Common myeloid progenitor, CD34-positive (primary cell): Measurements from ENCODE around the gene FOSB.

Experiments used
- CTCF ChIA-PET: fragments of 350-600 bp; sonication (Branson Sonifier 250); formaldehyde crosslinking; loops from one replicate; lab custom pipeline; 2021; ENCODE audit warnings: antibody characterized with exemption; lab: Charles Lee
- POLR2A ChIA-PET: fragments of 350-600 bp; sonication (Branson Sonifier 250); formaldehyde crosslinking; loops from one replicate; lab custom pipeline; 2021; ENCODE audit warnings: antibody characterized with exemption; lab: Charles Lee
- DNase-seq, 3 donors: peaks; one replicate each; pipeline versions ENCODE4 v3.0.0 to v3.0.0-alpha.2; 2013
- H3K27ac ChIP-seq, 2 experiments: 1 replicate in 1 of 2; 2 replicates in 1 of 2; pipeline ENCODE4 v1.7.0; 2013; ENCODE audit warnings: inconsistent platforms in 2 of 2, low read length in 2 of 2, mild to moderate bottlenecking in 2 of 2, low read depth in 1 of 2, moderate library complexity in 1 of 2; ENCODE audit not compliant: severe bottlenecking in 2 of 2, insufficient read depth in 1 of 2, poor library complexity in 1 of 2
- H3K27me3 ChIP-seq, 5 experiments: replicated peaks in 2 of 5; 1 replicate in 3 of 5; 2 replicates in 2 of 5; pipeline versions ENCODE4 v1.6.1 to v1.7.0; 2013; ENCODE audit warnings: low read length in 4 of 5, mild to moderate bottlenecking in 2 of 5, moderate library complexity in 2 of 5, inconsistent platforms in 1 of 5; ENCODE audit not compliant: insufficient read depth in 5 of 5, control insufficient read depth in 4 of 5
- H3K36me3 ChIP-seq, 4 experiments: 1 replicate in 2 of 4; 2 replicates in 2 of 4; pipeline versions ENCODE4 v1.6.1 to v1.7.0; 2013; ENCODE audit warnings: low read length in 3 of 4, control low read depth in 1 of 4, mild to moderate bottlenecking in 1 of 4; ENCODE audit not compliant: control insufficient read depth in 4 of 4, insufficient read depth in 4 of 4
- H3K4me1 ChIP-seq, 4 experiments: 1 replicate in 3 of 4; 2 replicates in 1 of 4; pipeline versions ENCODE4 v1.6.1 to v1.7.1; 2013; ENCODE audit warnings: low read length in 3 of 4, mild to moderate bottlenecking in 3 of 4, control low read depth in 1 of 4, inconsistent platforms in 1 of 4, moderate library complexity in 1 of 4; ENCODE audit not compliant: control insufficient read depth in 4 of 4, insufficient read depth in 4 of 4; ENCODE audit errors: control extremely low read depth in 1 of 4
- H3K4me3 ChIP-seq, 7 experiments: 1 replicate in 4 of 7; 2 replicates in 3 of 7; pipeline versions ENCODE4 v1.5.1 to v1.7.0; 2013; ENCODE audit warnings: mild to moderate bottlenecking in 7 of 7, low read length in 6 of 7, moderate library complexity in 6 of 7, inconsistent platforms in 2 of 7, low read depth in 2 of 7, control low read depth in 1 of 7; ENCODE audit not compliant: insufficient read depth in 4 of 7, control insufficient read depth in 1 of 7; ENCODE audit errors: extremely low read depth in 1 of 7
- H3K9me3 ChIP-seq, 5 experiments: 1 replicate in 4 of 5; 2 replicates in 1 of 5; pipeline versions ENCODE4 v1.6.1 to v1.7.1; 2013; ENCODE audit warnings: low read length in 4 of 5, mild to moderate bottlenecking in 2 of 5, inconsistent platforms in 1 of 5, low read depth in 1 of 5, moderate library complexity in 1 of 5; ENCODE audit not compliant: control insufficient read depth in 4 of 5, insufficient read depth in 2 of 5; ENCODE audit errors: control extremely low read depth in 1 of 5
- WGBS: methylation state at CpG from one replicate; pipeline ENCODE4 v1.1.5; 2013; ENCODE audit not compliant: insufficient coverage; 5-methylcytosine and 5-hydroxymethylcytosine counted together

The FOSB gene

GRCh38 chr19:45498411-45499195 is 30.8 kb downstream of the FOSB start, which contains the start of gene PPM1N:
Gene PPM1N (plus strand): TSS chr19:45498443. CDS start chr19:45498473, 30 bp downstream.
- DNase-seq = peak in 2 of 3 donors; percentile 67 to 73
- peaks cover 0 to 34% (median 31%) of the 10 kb centered on the region in 4 experiments for H3K4me1 ChIP-seq
- H3K4me3 ChIP-seq = peak within 1 kb of the TSS in 6 of 7 experiments; percentile 25 to 76 (median 59)
- 1% methylated on average over 73 of the region's 89 CpGs for WGBS
- ChIA-PET POLR2A (no interaction called here), CTCF (interaction anchor here (1.0 to 2.1 kb wide), 4 partner anchors 12 to 139 kb away, joined by 3 to 5 read pairs (median 4); no protein-coding TSS in a partner anchor)
- H3K36me3 ChIP-seq = no peaks in the 10 kb centered on the region
- peaks cover 0 to 46% (median 26%) of the 10 kb centered on the region in 5 experiments for H3K27me3 ChIP-seq
- no peak within 1 kb of the TSS for H3K27ac ChIP-seq
- peaks cover 0 to 2% (median 0%) of the 10 kb centered on the region in 5 experiments for H3K9me3 ChIP-seq

DNA sequence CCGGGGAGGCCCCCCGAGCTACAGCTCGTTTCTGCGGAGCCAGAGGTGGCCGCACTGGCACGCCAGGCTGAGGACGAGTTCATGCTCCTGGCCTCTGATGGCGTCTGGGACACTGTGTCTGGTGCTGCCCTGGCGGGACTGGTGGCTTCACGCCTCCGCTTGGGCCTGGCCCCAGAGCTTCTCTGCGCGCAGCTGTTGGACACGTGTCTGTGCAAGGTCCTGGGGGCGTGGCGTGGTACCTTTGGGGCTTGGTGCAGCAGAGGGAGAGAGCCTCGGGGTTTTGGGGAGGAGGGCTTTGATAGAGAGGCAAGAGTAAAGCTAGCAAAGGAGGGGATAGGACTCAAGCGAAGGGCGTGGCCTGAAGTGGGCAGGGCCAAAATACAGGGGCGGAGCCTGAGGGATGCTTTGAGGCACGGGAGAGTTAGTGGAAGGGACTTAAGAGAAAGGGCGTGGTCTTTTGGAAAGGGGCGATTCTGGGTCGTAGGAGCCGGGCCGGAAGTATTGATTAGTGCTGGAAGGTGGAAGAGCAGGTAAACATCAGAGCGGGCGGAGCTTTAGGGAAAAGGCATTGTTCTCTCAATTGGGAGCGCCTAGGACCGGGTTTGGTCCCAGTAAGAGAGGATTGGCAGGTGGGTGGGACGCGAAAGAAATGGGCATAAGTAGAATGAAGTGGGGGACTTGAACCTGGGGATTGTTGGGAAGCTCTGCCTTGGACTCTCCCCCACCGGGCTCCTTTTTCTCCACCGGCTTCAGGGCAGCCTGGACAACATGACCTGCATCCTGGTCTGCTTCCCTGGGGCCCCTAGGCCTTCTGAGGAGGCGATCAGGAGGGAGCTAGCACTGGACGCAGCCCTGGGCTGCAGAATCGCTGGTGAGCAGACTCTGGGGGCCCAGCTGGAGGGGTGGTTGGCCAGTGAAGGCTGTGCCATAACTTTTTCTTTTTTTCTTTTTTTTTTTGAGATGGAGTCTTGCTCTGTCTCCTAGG is 31.7 kb downstream of the FOSB start:
- 13% methylated on average over 30 of the region's 37 CpGs for WGBS
- H3K9me3 ChIP-seq = peaks cover 0 to 2% (median 0%) of the 10 kb centered on the region in 5 experiments
- CTCF ChIA-PET = interaction anchor here (0.6 to 2.1 kb wide), 8 partner anchors 11 to 138 kb away, joined by 3 to 5 read pairs (median 3); no protein-coding TSS in a partner anchor
- H3K27me3 ChIP-seq = peaks cover 0 to 44% (median 26%) of the 10 kb centered on the region in 5 experiments
- peak in 2 of 3 donors; percentile 72 to 77 for DNase-seq
- peaks cover 0 to 33% (median 32%) of the 10 kb centered on the region in 4 experiments for H3K4me1 ChIP-seq
- no peak overlapping the region for H3K27ac ChIP-seq
- H3K4me3 ChIP-seq = peak overlapping the region in 3 of 7 experiments; percentile 13 to 56 (median 52)
- POLR2A ChIA-PET = no interaction called here
- no peaks in the 10 kb centered on the region for H3K36me3 ChIP-seq

DNA sequence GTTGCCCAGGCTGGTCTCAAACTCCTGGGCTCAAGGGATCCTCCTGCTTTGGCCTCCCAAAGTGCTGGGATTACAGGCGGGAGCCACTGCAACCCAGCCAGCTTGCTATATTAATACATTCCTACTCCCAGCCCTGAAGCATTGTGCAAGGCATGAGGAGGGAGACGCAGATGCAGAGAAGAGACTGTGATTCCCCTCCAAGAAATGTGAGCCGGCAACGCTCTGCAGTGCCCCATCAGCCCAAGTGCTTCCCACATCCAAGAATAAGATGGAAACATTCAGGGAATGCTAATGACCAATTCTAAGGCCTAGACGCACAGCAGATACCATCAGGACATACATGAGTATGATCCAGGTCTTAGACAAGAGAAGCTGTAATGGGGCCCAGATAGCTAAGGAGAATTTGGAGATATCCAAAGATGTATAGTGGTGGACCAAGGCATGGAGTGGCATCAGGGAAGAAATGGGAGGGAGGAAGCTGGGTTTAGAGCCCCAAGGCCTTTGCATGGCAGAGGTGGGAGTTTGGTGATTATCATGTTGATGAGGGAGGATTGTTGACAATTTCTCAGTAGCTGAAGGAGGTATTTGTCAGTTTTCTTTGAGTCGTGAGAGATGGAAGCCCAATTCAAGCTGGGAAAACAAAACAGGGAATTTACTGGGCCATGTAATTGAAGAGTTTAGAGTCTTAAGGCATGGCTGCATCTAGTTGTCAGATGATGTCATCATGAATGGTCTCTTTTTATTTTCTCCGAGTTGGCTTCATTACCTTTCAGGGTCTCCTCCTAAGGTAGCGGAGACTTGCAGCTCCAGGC is 33.3 kb downstream of the FOSB start:
- Histone ChIP-seq H3K4me1 (peaks cover 3 to 42% (median 33%) of the 10 kb centered on the region in 4 experiments), H3K9me3 (peaks cover 0 to 2% (median 0%) of the 10 kb centered on the region in 5 experiments), H3K27ac (no peak overlapping the region), H3K36me3 (no peaks in the 10 kb centered on the region), H3K4me3 (no peak overlapping the region), H3K27me3 (peaks cover 0 to 30% (median 16%) of the 10 kb centered on the region in 5 experiments)
- CTCF ChIA-PET = interaction anchor here (1.0 to 1.7 kb wide), 3 partner anchors 9 to 57 kb away, joined by 3 to 4 read pairs (median 3); no protein-coding TSS in a partner anchor
- no peak for DNase-seq
- POLR2A ChIA-PET = no interaction called here
- WGBS = 96% methylated on average over 5 of the region's 8 CpGs

DNA sequence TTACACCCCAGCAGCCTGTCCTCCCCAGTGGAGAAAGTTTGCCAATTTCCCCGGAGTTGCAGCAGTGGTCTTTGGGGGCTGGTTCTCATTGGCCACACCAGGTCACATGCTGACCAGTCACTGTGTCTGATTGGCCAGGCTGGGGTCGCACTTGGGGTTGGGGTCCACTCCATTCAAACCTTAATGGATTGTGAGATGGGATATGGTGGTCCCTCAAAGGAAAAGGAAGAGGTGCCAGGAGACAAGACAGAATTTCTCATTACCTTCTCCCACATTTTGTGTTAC is 33.9 kb downstream of the FOSB start:
- Histone ChIP-seq H3K27ac (no peak overlapping the region), H3K4me1 (peaks cover 4 to 41% (median 30%) of the 10 kb centered on the region in 4 experiments), H3K36me3 (no peaks in the 10 kb centered on the region), H3K27me3 (peaks cover 0 to 26% (median 14%) of the 10 kb centered on the region in 5 experiments), H3K4me3 (no peak overlapping the region), H3K9me3 (peaks cover 0 to 2% (median 0%) of the 10 kb centered on the region in 5 experiments)
- no peak for DNase-seq
- ChIA-PET CTCF (interaction anchor here (1.0 kb wide), 1 partner anchor 10 kb away, joined by 3 read pairs; no protein-coding TSS in a partner anchor), POLR2A (no interaction called here)
- 86% methylated on average over 1 of the region's 2 CpGs for WGBS

DNA sequence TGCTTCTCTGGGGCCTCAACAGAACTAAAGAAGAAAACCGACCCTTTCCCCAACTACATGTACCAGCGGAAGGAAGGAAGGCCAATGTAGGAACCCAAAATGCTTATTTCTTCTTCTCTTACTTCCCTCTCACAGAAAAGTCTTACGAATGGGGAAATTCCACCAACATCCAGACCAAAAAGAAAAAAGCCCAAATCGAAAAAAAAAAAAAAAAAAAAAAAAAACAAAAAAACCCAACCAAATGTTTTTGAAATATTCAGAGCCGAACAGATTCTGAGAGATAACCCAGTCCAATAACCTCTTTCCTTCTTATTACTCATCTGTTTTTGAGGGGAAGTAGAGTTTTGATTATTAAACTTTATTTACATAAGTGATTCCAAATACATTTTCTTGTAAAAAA is 34.3 kb downstream of the FOSB start:
- CTCF ChIA-PET = interaction anchor here (1.0 kb wide), 1 partner anchor 10 kb away, joined by 3 read pairs; no protein-coding TSS in a partner anchor
- Histone ChIP-seq H3K4me1 (peaks cover 4 to 42% (median 30%) of the 10 kb centered on the region in 4 experiments), H3K27me3 (peaks cover 0 to 26% (median 14%) of the 10 kb centered on the region in 5 experiments), H3K9me3 (peaks cover 0 to 2% (median 0%) of the 10 kb centered on the region in 5 experiments), H3K36me3 (no peaks in the 10 kb centered on the region), H3K4me3 (no peak overlapping the region), H3K27ac (no peak overlapping the region)
- POLR2A ChIA-PET = no interaction called here
- DNase-seq = peak in 1 of 3 donors; percentile 23
- 80% methylated on average over 1 of the region's 5 CpGs for WGBS

DNA sequence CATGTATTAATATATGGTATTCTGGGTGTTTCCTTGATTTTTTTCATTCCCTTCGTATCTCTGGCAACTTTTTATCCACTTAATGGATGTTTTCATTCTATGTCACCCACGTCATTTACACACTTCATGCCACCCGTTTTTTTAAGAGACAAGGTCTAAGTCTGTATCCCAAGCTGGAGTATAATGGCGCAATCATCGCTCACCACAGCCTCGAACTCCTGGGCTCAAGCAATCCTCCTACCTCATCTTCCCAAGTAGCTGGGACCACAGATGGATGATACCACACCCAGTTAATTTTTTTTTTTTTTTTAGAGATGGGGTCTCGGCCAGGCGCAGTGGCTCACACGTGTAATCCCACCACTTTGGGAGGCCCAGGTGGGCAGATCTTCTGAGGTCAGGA is 36.1 kb downstream of the FOSB start:
- Histone ChIP-seq H3K4me1 (peaks cover 4 to 34% (median 24%) of the 10 kb centered on the region in 4 experiments), H3K27me3 (peaks cover 0 to 13% (median 9%) of the 10 kb centered on the region in 5 experiments), H3K36me3 (no peaks in the 10 kb centered on the region), H3K9me3 (peaks cover 0 to 2% (median 0%) of the 10 kb centered on the region in 5 experiments), H3K27ac (no peak overlapping the region), H3K4me3 (no peak overlapping the region)
- CTCF ChIA-PET = interaction anchor here (1.3 to 3.3 kb wide), 2 partner anchors 9 to 40 kb away, joined by 3 to 18 read pairs; partner anchors contain the start of gene RTN2
- WGBS = 96% methylated on average over 5 of the region's 9 CpGs
- POLR2A ChIA-PET = no interaction called here
- DNase-seq = no peak
